Thoracic aorta (tissue), 2 donors: Measurements from ENCODE around the gene SPIRE1. TPM values are rescaled to one million over a fixed set of nuclear protein-coding genes. Genes with fewer than 3 reads are reported as not detected.

Experiments
- ATAC-seq: fragments of 150-250 bp; one replicate; pipeline ENCODE4 v1.8.0; 2017; ENCODE audit warnings: low read depth; ENCODE audit not compliant: insufficient number of reproducible peaks, low FRiP score
- DNase-seq: peaks from one replicate; pipeline ENCODE4 v3.0.0-alpha.2; 2020; ENCODE audit warnings: low spot score
- H3K27ac ChIP-seq, 2 donors: fragments of 200-600 bp; sonication (generic); 1 replicate in 1 of 2; 2 replicates in 1 of 2; pipeline ENCODE4 v1.5.1; 2016; ENCODE audit warnings: mild to moderate bottlenecking in 2 of 2, moderate library complexity in 2 of 2
- H3K27me3 ChIP-seq: fragments of 200-600 bp; sonication (generic); replicated peaks from 2 replicates; pipeline ENCODE4 v1.6.0; 2016; ENCODE audit warnings: mild to moderate bottlenecking; ENCODE audit not compliant: insufficient read depth
- H3K36me3 ChIP-seq: fragments of 200-600 bp; sonication (generic); one replicate; pipeline ENCODE4 v1.5.1; 2016
- H3K4me1 ChIP-seq, 2 donors: fragments of 200-600 bp; sonication (generic); 1 replicate in 1 of 2; 2 replicates in 1 of 2; pipeline versions ENCODE4 v1.5.1 to v1.6.0; 2016; ENCODE audit warnings: low read depth in 2 of 2, mild to moderate bottlenecking in 1 of 2; ENCODE audit not compliant: control insufficient read depth in 1 of 2
- H3K4me3 ChIP-seq: fragments of 200-600 bp; sonication (generic); 2 replicates; pipeline ENCODE4 v1.5.1; 2016; ENCODE audit warnings: mild to moderate bottlenecking
- H3K9me3 ChIP-seq: fragments of 200-600 bp; sonication (generic); 2 replicates; pipeline ENCODE4 v1.5.1; 2016
- total RNA-seq, 2 donors: library from RNA; depleted of rRNA; stranded (reverse); fragments of >200 nt; gene quantifications; one replicate each; pipeline versions ENCODE4 v1.1.0 to v1.2.3, GENCODE V29; 2016
- TF ChIP-seq, protein P1 (sequence below): fragments of 200-600 bp; sonication (generic); IDR thresholded peaks from one replicate; pipeline ENCODE4 v1.5.1; 2019; ENCODE audit warnings: antibody characterized with exemption

Gene SPIRE1
- total RNA-seq, 2 donors from 2014 or later: 26.8 to 39.6 TPM

DNA sequence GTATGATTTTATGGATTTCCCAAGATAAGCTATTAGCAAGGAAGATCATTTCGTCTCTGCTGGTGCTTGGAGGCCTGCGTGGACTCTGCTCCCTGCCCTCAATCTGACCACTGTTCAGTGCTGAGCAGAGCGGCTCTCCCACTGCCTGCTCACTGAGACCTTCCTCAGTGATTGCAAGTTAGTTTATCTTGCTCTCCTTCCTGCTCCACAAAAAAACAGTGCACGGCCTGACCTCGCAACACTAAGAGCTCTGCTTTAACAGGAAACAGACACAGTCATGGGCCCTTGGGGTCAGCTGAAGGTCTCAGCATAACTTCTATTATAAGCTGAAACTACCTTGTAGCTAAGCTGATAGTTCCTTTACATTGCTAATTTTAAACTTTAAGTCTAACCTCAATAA is 197.0 kb downstream of the SPIRE1 start:
- no peak for ATAC-seq
- no peak overlapping the region for H3K4me3 ChIP-seq
- H3K27ac ChIP-seq: no peak overlapping the region
- no peak for DNase-seq
- H3K9me3 ChIP-seq: no peaks in the 10 kb centered on the region
- H3K4me1 ChIP-seq: no peaks in the 10 kb centered on the region
- peaks cover 11% of the 10 kb centered on the region for H3K36me3 ChIP-seq
- TF ChIP-seq, protein P1, sequence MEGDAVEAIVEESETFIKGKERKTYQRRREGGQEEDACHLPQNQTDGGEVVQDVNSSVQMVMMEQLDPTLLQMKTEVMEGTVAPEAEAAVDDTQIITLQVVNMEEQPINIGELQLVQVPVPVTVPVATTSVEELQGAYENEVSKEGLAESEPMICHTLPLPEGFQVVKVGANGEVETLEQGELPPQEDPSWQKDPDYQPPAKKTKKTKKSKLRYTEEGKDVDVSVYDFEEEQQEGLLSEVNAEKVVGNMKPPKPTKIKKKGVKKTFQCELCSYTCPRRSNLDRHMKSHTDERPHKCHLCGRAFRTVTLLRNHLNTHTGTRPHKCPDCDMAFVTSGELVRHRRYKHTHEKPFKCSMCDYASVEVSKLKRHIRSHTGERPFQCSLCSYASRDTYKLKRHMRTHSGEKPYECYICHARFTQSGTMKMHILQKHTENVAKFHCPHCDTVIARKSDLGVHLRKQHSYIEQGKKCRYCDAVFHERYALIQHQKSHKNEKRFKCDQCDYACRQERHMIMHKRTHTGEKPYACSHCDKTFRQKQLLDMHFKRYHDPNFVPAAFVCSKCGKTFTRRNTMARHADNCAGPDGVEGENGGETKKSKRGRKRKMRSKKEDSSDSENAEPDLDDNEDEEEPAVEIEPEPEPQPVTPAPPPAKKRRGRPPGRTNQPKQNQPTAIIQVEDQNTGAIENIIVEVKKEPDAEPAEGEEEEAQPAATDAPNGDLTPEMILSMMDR: no peak
- no peaks in the 10 kb centered on the region for H3K27me3 ChIP-seq

DNA sequence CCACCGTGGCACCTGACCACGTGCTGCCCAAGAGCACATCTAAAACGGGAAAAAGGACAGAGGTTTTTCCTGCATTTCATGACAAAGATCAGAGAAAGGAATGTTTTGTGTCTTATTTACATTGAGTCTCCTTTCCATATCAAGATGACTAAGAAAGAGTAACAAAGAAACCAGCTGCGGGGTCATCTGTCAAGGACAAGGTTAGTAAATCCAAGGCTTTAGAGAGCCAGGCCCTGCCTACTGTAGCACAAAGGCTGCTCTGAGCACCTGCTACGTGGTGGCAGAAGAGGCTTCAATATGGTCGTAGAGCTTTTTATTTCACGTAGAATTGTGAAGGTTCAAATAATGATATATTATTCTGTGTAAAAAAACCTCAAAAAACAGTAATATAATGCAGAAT is 199.1 kb downstream of the SPIRE1 start:
- no peaks in the 10 kb centered on the region for H3K27me3 ChIP-seq
- no peak overlapping the region for H3K27ac ChIP-seq
- H3K4me3 ChIP-seq: no peak overlapping the region
- TF ChIP-seq, protein P1: no peak
- ATAC-seq (no peak), DNase-seq (no peak)
- H3K36me3 ChIP-seq: peaks cover 11% of the 10 kb centered on the region
- no peaks in the 10 kb centered on the region for H3K4me1 ChIP-seq
- no peaks in the 10 kb centered on the region for H3K9me3 ChIP-seq

DNA sequence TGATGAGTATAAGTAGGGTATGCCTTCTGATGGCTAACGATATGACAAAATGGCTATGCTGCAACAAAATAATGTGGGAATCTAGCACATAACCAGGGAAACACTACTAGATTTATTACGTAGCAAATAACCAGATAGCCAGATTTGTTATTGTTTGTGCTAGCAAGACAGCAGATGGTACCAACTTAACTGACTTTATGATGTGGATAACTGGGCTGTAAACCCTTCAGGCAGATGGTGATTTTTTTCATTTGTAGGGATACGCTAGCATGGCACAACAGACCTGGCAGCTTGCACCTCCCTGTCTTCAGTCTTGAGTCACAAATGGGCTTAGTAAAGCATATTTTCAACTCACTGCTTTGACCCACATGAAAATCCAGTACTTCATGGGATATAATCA is 201.5 kb downstream of the SPIRE1 start:
- Histone ChIP-seq H3K4me1 (no peaks in the 10 kb centered on the region), H3K9me3 (no peaks in the 10 kb centered on the region), H3K4me3 (no peak overlapping the region), H3K27me3 (no peaks in the 10 kb centered on the region), H3K36me3 (peaks cover 11% of the 10 kb centered on the region), H3K27ac (no peak overlapping the region)
- no peak for ATAC-seq
- DNase-seq: no peak
- TF ChIP-seq, protein P1: no peak

DNA sequence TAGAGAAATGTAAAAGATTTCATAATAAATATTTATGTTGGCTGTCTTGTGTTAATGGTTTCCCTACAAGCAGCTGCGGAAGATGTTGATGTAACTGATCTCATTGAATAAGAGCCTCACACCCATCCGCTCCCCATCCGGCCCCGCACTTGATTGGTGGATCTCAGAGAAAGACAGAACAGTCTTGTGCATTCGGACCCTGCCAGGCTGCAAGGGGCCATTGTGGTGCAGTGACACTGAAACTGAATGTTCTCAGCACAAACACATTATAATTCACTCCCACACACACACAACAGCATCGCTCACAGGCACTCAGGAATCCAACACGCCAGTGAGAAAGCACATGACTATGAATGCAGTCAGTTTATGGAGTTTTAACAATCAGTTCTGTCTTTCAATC is 202.4 kb downstream of the SPIRE1 start:
- Histone ChIP-seq H3K4me3 (no peak overlapping the region), H3K9me3 (no peaks in the 10 kb centered on the region), H3K4me1 (no peaks in the 10 kb centered on the region), H3K27ac (no peak overlapping the region), H3K27me3 (no peaks in the 10 kb centered on the region), H3K36me3 (peaks cover 11% of the 10 kb centered on the region)
- TF ChIP-seq, protein P1: no peak
- DNase-seq (no peak), ATAC-seq (no peak)

DNA sequence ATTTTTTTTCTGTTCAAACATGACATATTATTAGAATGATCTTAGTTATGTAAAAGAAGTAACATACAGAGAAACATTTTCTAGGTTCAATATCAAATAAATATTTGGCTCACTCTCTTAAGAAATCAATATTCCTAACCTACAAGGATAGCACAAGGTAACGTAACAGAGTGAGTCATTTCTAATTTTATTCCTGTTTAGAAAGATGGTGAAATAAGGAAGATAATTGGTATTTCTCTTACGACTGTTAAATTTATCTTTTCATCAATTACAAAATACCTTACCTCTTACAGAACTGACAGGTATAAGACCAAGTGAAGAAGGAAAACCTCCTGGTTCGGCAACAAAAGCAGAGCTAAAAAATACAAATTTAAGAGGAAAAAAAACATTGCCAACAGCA is 205.1 kb downstream of the SPIRE1 start:
- TF ChIP-seq, protein P1: no peak
- H3K27ac ChIP-seq: no peak overlapping the region
- H3K27me3 ChIP-seq: no peaks in the 10 kb centered on the region
- DNase-seq: no peak
- no peak overlapping the region for H3K4me3 ChIP-seq
- no peaks in the 10 kb centered on the region for H3K4me1 ChIP-seq
- ATAC-seq: no peak
- no peaks in the 10 kb centered on the region for H3K9me3 ChIP-seq
- peaks cover 7% of the 10 kb centered on the region for H3K36me3 ChIP-seq
